ENCODE results near the gene WSB1.

Gene WSB1

GRCh38 chr17:27345141-27345904 lies 51.4 kb downstream of the WSB1 start:
- Histone ChIP-seq H3K9me3 (ENCODE audit: control insufficient read depth, low read length) (no peaks in the 10 kb centered on the region), H3K4me3 (ENCODE audit: low read length) (no peak overlapping the region), H3K36me3 (ENCODE audit: control insufficient read depth, insufficient read depth, low read length) (no peaks in the 10 kb centered on the region), H3K27me3 (ENCODE audit: control insufficient read depth, insufficient read depth, low read length) (no peaks in the 10 kb centered on the region), H3K9ac (ENCODE audit: low read length) (no peak overlapping the region), H3K4me1 (ENCODE audit: control insufficient read depth, insufficient read depth, low read length) (peaks cover 20% of the 10 kb centered on the region)

GRCh38 chr17:27346228-27346899 lies 52.5 kb downstream of the WSB1 start:
- Histone ChIP-seq H3K9me3 (ENCODE audit: control insufficient read depth, low read length) (no peaks in the 10 kb centered on the region), H3K4me1 (ENCODE audit: control insufficient read depth, insufficient read depth, low read length) (peaks cover 20% of the 10 kb centered on the region), H3K4me3 (ENCODE audit: low read length) (no peak overlapping the region), H3K36me3 (ENCODE audit: control insufficient read depth, insufficient read depth, low read length) (no peaks in the 10 kb centered on the region), H3K9ac (ENCODE audit: low read length) (no peak overlapping the region), H3K27me3 (ENCODE audit: control insufficient read depth, insufficient read depth, low read length) (no peaks in the 10 kb centered on the region)

GRCh38 chr17:27348196-27348595 lies 54.3 kb downstream of the WSB1 start:
- H3K36me3 ChIP-seq (ENCODE audit: control insufficient read depth, insufficient read depth, low read length), result no peaks in the 10 kb centered on the region
- no peak overlapping the region for H3K4me3 ChIP-seq (ENCODE audit: low read length)
- no peaks in the 10 kb centered on the region for H3K9me3 ChIP-seq (ENCODE audit: control insufficient read depth, low read length)
- H3K4me1 ChIP-seq (ENCODE audit: control insufficient read depth, insufficient read depth, low read length), result peaks cover 31% of the 10 kb centered on the region
- H3K27me3 ChIP-seq (ENCODE audit: control insufficient read depth, insufficient read depth, low read length), result no peaks in the 10 kb centered on the region
- no peak overlapping the region for H3K9ac ChIP-seq (ENCODE audit: low read length)

- no peaks in the 10 kb centered on the region for H3K27me3 ChIP-seq (ENCODE audit: control insufficient read depth, insufficient read depth, low read length)
- H3K4me3 ChIP-seq (ENCODE audit: low read length), result no peak overlapping the region
- H3K9ac ChIP-seq (ENCODE audit: low read length), result peak overlapping the region; percentile 70
- H3K9me3 ChIP-seq (ENCODE audit: control insufficient read depth, low read length), result no peaks in the 10 kb centered on the region
- no peaks in the 10 kb centered on the region for H3K36me3 ChIP-seq (ENCODE audit: control insufficient read depth, insufficient read depth, low read length)
- H3K4me1 ChIP-seq (ENCODE audit: control insufficient read depth, insufficient read depth, low read length), result peaks cover 35% of the 10 kb centered on the region
Observed at GRCh38 chr17:27349540-27350021, 55.7 kb downstream of the WSB1 start.

GRCh38 chr17:27351759-27352158 lies 57.8 kb downstream of the WSB1 start:
- Histone ChIP-seq H3K4me1 (ENCODE audit: control insufficient read depth, insufficient read depth, low read length) (peaks cover 24% of the 10 kb centered on the region), H3K9me3 (ENCODE audit: control insufficient read depth, low read length) (no peaks in the 10 kb centered on the region), H3K9ac (ENCODE audit: low read length) (no peak overlapping the region), H3K36me3 (ENCODE audit: control insufficient read depth, insufficient read depth, low read length) (no peaks in the 10 kb centered on the region), H3K4me3 (ENCODE audit: low read length) (no peak overlapping the region), H3K27me3 (ENCODE audit: control insufficient read depth, insufficient read depth, low read length) (no peaks in the 10 kb centered on the region)

- Histone ChIP-seq H3K9me3 (ENCODE audit: control insufficient read depth, low read length) (no peaks in the 10 kb centered on the region), H3K36me3 (ENCODE audit: control insufficient read depth, insufficient read depth, low read length) (no peaks in the 10 kb centered on the region), H3K27me3 (ENCODE audit: control insufficient read depth, insufficient read depth, low read length) (peaks cover 3% of the 10 kb centered on the region), H3K4me1 (ENCODE audit: control insufficient read depth, insufficient read depth, low read length) (peaks cover 24% of the 10 kb centered on the region), H3K9ac (ENCODE audit: low read length) (peak overlapping the region; percentile 98), H3K4me3 (ENCODE audit: low read length) (peak overlapping the region; percentile 51)
Observed at GRCh38 chr17:27352448-27353032, 58.6 kb downstream of the WSB1 start.

GRCh38 chr17:27353033-27353460 lies 59.1 kb downstream of the WSB1 start:
- peak overlapping the region; percentile 51 for H3K4me3 ChIP-seq (ENCODE audit: low read length)
- peaks cover 3% of the 10 kb centered on the region for H3K27me3 ChIP-seq (ENCODE audit: control insufficient read depth, insufficient read depth, low read length)
- H3K4me1 ChIP-seq (ENCODE audit: control insufficient read depth, insufficient read depth, low read length), result peaks cover 24% of the 10 kb centered on the region
- peak overlapping the region; percentile 98 for H3K9ac ChIP-seq (ENCODE audit: low read length)
- H3K9me3 ChIP-seq (ENCODE audit: control insufficient read depth, low read length), result no peaks in the 10 kb centered on the region
- no peaks in the 10 kb centered on the region for H3K36me3 ChIP-seq (ENCODE audit: control insufficient read depth, insufficient read depth, low read length)

- Histone ChIP-seq H3K27me3 (ENCODE audit: control insufficient read depth, insufficient read depth, low read length) (peaks cover 3% of the 10 kb centered on the region), H3K4me1 (ENCODE audit: control insufficient read depth, insufficient read depth, low read length) (peaks cover 22% of the 10 kb centered on the region), H3K36me3 (ENCODE audit: control insufficient read depth, insufficient read depth, low read length) (no peaks in the 10 kb centered on the region), H3K9ac (ENCODE audit: low read length) (peak overlapping the region; percentile 98), H3K4me3 (ENCODE audit: low read length) (peak overlapping the region; percentile 51), H3K9me3 (ENCODE audit: control insufficient read depth, low read length) (no peaks in the 10 kb centered on the region)
Observed at GRCh38 chr17:27353461-27354050, 59.6 kb downstream of the WSB1 start.

GRCh38 chr17:27354051-27354490 lies 60.2 kb downstream of the WSB1 start:
- Histone ChIP-seq H3K9me3 (ENCODE audit: control insufficient read depth, low read length) (no peaks in the 10 kb centered on the region), H3K4me1 (ENCODE audit: control insufficient read depth, insufficient read depth, low read length) (peaks cover 20% of the 10 kb centered on the region), H3K36me3 (ENCODE audit: control insufficient read depth, insufficient read depth, low read length) (no peaks in the 10 kb centered on the region), H3K9ac (ENCODE audit: low read length) (peak overlapping the region; percentile 66), H3K4me3 (ENCODE audit: low read length) (no peak overlapping the region), H3K27me3 (ENCODE audit: control insufficient read depth, insufficient read depth, low read length) (peaks cover 3% of the 10 kb centered on the region)

GRCh38 chr17:27354491-27355081 lies 60.7 kb downstream of the WSB1 start:
- peaks cover 20% of the 10 kb centered on the region for H3K4me1 ChIP-seq (ENCODE audit: control insufficient read depth, insufficient read depth, low read length)
- no peak overlapping the region for H3K9ac ChIP-seq (ENCODE audit: low read length)
- H3K4me3 ChIP-seq (ENCODE audit: low read length), result no peak overlapping the region

GRCh38 chr17:27355419-27355818 lies 61.5 kb downstream of the WSB1 start:
- H3K9me3 ChIP-seq (ENCODE audit: control insufficient read depth, low read length), result no peaks in the 10 kb centered on the region
- peaks cover 20% of the 10 kb centered on the region for H3K4me1 ChIP-seq (ENCODE audit: control insufficient read depth, insufficient read depth, low read length)
- H3K27me3 ChIP-seq (ENCODE audit: control insufficient read depth, insufficient read depth, low read length), result peaks cover 3% of the 10 kb centered on the region
- no peak overlapping the region for H3K4me3 ChIP-seq (ENCODE audit: low read length)
- no peaks in the 10 kb centered on the region for H3K36me3 ChIP-seq (ENCODE audit: control insufficient read depth, insufficient read depth, low read length)
- H3K9ac ChIP-seq (ENCODE audit: low read length), result no peak overlapping the region

More at GRCh38 chr17:27354491-27355081, 60.7 kb downstream of the WSB1 start:
- Histone ChIP-seq H3K9me3 (ENCODE audit: control insufficient read depth, low read length) (no peaks in the 10 kb centered on the region), H3K27me3 (ENCODE audit: control insufficient read depth, insufficient read depth, low read length) (peaks cover 3% of the 10 kb centered on the region), H3K36me3 (ENCODE audit: control insufficient read depth, insufficient read depth, low read length) (no peaks in the 10 kb centered on the region)
